NCI-H2107 treated with DMSO at 0.1 percent for 48 hours (cell line): ENCODE measurements around the gene PSME3IP1.
A peak's percentile ranks its signal among the peaks of the same experiment; 100 is the strongest.
"Not testable (repeated sequence)": the region's sequence is repeated elsewhere in the genome, so short reads cannot be mapped to it uniquely, and the experiment has no call there.

Source experiments
- DNase-seq: peaks from one replicate; lab custom pipeline; 2025; ENCODE audit not compliant: unreplicated experiment; lab: John Stamatoyannopoulos, UW

Gene PSME3IP1

DNA sequence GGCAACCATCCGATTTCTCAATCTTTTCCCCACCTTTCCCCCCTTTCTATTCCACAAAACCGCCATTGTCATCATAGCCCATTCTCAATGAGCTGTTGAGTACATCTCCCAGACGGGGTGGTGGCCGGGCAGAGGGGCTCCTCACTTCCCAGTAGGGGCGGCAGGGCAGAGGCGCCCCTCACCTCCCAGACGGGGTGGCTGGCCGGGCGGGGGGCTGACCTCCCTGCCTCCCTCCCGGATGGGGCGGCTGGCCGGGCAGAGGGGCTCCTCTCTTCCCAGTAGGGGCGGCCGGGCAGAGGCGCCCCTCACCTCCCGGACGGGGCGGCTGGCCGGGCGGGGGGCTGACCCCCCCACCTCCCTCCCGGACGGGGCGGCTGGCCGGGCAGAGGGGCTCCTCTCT lies 14.5 kb upstream of the PSME3IP1 start:
- DNase-seq = not testable (repeated sequence)

DNA sequence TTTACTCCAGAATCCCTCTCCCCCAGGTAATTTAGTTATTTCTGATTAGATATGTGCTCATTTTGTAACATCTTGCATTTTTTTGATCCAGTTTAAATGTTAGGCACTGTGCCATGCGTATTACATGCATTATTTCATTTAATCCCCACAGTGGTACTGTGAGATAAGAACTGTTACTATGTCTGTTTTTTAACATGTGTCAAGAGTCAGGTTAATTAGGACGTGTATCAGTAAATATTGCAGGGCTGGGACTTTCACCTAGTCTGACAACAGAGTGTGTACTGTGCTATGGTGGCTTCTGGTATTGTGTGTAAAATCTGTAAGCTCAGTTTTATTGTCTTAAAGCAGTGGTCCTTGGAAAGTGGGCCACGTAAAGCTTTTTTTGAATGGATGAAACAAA lies 10.9 kb upstream of the PSME3IP1 start:
- DNase-seq = no peak

DNA sequence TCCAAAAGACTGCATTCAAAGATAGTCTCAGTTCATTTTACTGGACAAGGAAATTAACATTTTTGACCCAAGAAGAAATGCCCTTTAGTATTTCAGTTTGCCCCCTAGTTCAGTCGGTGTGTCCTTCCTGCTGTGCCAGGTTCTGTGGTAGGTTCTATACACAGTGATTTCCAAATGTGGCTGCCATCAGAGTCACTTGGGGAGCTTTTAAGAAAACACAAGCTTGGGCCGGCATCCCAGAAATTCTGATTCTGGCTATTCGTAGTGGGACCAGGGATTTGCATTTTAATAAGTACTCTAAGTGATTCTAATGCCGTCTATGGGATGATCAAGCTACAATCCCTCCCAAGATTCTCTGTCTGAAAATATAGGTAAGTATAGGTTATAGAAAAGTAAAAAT lies 10.4 kb upstream of the PSME3IP1 start:
- DNase-seq = no peak

DNA sequence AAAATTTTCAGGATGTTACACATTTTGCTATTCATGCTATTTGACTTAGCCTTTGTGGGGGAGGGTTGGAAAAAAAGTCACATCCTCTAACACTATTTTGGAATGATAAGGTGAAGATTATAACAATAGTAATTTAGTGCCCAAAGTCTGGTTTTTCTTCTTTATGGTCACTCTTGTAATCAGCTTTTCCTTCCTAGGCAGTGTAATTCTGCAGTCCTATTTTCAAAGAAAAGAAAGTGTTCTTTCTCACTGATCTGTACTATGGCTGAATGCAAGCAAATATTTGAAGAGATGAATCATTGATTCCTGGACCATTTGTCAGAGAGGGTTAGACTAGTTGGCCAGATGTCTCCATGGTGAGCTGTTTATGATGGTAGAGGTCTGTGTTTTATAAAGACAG lies 8.7 kb upstream of the PSME3IP1 start:
- DNase-seq = no peak

DNA sequence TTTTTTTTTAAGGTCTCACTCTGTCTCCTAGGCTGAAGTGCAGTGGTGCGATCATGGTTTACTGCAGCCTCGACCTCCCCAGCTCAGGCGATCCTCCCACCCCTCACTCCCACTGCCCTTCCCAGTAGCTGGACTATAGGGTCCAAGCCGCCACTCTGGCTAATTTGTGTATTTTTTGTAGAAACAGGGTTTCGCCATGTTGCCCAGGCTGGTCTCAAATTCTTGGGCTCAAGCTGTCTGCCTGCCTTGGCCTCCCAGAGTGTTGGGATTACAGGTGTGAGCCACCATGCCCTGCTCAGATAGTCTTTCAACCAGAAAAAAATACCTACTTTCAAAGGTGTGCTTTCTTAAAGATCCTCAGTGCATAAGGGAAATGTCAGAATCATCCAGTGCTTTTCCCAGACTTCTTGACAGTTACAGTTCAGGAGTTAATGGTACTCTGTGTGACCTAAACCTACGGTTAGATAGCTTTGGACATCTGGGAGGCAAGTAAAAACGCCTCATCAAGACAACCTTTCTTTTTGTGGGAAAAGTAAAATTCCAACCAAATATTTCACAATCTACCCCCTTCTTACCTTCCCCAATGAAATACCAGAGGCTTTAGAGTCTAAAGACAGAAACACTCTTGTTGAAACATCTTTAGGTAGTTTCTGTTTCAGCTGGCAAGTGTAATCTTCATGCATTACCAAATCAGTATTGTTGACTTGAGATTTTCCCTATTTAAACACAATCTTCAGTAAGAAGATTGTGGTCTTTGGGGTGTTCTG lies 7.1 kb upstream of the PSME3IP1 start:
- DNase-seq = no peak

DNA sequence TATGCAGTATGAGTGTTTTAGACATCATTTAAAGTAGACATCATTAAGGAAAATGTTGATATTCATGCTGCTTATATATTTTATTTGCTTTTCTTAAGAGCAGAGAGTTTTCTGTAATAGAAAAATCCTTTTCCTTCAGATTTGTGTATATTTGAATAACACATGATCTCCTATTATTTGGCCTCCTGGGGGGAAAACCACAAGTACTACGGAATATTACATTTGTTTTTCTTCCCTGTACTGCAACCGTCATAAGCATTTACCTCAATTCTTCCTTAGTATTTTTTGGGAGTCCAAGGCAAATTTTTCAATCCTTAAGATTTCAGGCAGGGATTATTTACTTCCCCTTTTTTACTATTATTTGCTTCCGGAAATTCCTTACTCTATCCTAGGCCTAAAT lies 6.3 kb upstream of the PSME3IP1 start:
- DNase-seq = no peak

DNA sequence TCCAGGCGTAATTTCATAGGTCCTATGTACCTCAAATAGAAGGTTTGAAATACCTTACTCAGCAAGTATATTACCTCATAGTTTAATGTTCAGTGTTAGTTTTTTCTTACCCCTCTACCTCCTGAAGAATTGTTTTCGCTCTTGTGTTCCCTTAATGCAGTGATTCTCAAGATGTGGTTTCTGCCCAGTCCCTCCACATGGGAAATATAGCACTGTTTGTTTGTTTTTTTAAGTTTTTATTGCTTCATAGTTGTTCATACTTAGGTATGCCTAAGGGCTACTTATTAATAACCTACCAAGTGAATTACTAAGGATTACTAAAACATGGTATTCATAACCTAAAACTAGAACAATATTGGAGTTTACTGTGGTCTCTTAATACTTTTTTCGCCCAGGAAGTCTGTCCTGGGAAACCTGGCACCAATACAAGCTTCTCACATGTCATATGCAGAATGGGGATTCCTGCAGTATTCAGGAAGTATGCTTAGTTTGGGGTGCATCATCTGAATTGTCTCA lies 5.3 kb upstream of the PSME3IP1 start:
- DNase-seq = no peak

DNA sequence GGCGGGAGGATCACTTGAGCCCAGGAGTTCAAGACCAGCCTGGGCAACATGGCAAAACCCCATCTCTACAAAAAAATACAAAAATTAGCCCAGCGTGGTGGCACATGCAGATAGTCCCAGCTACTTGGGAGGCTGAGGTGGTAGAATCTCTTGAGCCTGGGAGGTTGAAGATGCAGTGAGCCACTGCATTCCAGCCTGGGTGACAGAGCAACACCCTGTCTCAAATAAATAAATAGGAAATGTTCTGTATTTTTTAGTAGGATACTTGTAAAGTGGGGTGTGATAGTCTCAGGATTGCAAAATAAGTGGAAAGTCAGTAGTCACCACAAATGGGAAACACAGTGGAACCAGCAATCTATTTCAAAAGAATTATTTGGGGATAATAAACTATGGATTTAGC lies 4.3 kb upstream of the PSME3IP1 start:
- DNase-seq = no peak

DNA sequence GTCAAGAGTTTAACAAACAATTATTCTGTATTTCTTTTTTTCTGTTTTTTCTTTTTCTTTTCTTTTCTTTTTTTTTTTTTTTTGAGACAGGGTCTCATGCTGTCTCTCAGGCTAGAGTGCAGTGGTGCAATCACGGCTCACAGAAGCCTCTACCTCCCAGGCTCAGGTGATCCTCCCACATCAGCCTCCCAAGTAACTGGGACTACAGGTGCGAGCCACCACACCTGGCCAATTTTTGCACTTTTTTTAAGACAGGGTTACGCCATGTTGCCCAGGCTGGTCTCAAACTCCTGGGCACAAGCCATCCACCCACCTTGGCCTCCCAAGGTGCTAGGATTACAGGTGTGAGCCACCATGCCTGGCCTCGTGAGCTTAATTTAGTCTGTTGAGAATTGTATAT lies 3.7 kb upstream of the PSME3IP1 start:
- DNase-seq = not testable (repeated sequence)

DNA sequence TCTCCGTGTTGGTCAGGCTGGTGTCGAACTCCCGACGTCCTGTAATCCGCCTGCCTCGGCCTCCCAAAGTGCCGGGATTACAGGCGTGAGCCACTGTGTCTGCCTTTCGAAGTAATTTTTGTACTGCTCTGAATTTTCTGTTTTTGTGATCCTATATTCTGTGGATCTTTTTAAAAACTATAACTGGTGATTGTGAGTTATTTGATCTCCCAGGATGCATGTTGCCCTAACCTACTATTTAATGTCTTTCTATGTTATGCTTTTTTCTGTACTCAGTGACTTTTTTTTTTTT lies 2.8 kb upstream of the PSME3IP1 start:
- no peak for DNase-seq

DNA sequence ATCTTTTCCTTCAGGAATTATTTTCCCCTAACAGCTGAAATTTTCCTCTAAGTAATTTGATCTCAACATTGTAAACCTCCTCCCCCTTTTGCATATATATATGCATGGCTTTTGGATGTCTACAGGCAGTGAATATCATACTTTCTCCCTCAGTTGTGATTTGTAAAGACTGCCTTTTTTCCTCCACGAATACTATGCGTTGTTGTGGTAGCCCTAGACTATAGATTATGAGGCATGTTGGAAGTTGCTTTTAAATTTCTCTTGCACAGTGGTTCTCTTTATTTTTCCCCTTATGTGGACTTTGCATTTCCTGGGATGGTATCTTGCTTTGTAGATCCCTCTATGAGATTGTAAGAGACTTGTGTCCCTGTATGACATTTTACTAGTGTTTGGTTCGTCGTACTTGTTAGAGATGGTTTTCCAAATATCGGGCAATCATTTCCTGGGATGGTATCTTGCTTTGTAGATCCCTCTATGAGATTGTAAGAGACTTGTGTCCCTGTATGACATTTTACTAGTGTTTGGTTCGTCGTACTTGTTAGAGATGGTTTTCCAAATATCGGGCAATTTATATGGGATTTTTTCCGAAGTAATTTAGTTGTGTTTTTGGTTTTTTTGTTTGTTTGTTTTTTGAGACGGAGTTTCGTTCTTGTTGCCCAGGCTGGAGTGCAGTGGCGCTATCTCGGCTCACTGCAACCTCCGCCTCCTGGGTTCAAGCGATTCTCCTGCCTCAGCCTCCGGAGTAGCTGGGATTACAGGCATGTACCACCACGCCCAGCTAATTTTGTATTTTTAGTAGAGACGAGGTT lies 2.3 kb upstream of the PSME3IP1 start:
- not testable (repeated sequence) for DNase-seq

DNA sequence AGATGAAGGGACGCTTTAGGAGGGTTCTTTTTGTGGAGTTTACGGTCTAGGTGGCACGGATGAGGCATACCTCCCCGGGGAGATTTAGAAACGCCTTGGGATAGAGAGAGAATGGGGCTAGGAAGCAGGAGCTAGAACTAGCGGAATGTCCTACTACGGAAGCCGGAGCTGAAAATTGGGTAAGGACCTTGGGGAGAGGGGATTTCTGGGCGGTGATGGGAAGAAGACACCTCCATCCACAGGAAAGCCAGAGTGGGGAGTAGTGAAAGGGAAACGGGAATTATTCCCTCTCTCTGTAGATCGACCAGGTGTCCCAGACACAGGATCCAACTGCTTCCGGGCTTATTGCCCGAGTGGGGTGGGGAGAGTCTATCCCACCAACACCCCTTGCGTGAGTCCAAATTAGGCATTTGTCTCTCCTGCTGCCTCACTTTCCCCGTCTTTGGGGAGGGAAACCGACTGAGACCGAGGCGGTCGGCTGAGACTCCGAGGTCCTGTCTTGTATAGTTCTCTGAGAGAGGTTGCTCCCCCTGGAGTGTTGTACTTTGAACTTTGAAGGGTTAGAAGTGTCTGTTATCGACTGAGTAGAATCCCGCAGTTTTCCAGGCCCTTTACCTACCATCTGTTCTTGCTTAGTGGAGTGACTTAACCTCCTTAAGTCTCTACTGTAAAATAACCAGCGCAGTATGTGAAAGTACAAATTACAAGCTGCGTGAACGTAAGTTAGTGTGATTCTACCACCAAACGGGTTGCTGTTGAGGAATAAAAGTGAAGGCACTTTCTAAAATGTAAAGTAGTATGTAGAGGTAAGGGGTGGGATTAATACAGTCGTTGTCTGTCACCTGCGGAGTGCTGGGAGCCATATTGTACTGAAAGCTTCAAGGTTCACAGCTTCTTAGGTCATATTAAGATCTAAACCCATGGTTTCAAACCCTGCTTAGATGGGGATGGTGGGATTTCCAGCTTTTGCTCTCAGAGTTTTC lies 1.3 kb upstream of the PSME3IP1 start:
- peak; percentile 20 for DNase-seq

DNA sequence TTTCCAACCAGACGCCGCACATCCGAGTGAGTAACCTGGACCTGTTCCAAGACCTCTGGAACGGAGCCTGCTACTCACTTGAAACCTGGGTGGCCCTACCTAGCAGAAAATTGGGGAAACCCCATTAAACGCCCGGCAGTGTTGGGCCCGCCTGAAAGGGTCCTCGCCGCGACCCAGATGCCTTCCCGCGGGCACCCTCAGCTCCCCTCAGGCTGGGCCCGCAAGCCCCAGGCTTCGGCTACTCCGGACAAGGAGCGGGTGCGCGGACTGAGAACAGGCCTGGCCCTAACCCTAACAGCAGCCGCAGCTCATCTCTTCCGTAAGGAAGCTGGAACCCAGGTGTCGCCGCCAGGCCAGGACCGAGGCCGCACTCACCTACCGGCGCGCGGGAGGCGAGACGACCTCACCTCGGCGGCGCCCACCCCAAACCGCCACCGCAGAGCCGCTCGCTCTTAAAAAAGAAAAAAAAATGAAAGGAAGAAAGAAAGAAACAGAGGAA lies 344 bp downstream of the PSME3IP1 start:
- no peak for DNase-seq

DNA sequence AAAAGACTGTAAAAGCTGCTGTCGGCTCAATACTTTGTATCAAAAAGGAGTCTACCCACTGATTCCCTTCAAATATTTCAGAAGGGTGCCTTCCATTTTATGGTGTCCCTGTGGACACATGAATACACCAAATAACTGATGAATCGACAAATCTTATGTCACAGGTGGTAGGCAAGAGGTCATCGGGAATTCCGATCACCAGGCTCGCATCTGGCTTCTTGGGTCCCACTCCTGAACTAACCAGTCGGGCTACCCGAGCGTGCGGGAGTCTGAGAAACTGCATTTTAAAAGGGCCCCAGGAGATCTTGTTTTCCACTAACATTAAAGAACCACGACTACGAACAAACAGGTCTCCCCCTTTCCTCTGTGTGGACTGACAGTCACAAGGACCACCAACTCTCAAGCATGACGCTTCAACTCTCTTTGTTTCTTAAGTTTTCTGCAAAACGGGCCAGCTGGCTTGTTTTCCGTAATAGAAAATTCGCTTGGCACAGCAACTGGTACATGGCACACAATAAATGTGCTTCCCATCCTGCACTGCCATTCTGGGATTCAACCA lies 873 bp downstream of the PSME3IP1 start:
- DNase-seq = no peak

DNA sequence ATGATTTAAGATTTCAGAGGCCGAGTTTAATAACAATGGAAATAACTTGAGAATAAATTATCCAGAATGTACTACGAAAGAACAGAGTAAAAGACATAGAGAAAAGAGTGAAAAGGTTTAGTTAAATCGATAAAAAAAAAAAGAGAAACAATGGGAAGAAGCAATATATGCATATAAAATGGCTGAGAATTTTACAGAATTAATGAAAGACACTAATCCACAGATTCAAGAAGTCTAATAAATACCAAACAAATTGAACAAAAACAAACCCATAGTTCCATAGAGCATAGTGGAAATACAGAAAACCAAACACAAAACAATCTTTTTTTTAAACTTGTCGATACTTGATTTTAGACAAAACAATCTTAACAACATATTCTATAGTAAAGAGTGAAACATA lies 1.7 kb downstream of the PSME3IP1 start:
- DNase-seq = no peak

DNA sequence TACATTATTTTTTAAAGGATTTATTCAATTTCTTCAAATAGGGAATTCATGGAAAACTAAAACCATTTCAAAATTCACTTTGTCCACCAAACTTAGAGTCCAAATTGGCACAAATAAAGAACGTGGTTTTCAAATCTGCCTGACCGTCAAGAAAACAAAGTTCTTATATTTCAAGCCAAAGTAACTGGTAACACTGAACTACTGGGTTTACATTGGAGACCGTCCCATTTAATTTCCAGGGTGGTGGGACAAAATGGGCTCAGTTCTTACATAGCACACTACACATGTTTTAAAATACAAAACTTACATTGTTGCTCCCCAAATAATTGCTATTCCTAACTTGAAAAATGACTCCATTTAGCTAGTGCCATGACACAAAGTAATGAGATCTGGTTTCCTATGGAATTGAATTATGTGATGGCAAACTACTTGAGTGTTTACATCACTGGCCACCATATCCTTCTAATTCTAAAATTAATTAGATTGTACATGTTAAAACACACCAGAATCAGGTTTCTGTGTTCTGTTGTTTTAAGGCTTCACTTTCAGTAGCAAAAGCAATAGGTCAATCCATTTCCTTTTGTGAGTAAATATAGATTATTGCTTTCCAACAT lies 6.5 kb downstream of the PSME3IP1 start:
- DNase-seq = no peak

DNA sequence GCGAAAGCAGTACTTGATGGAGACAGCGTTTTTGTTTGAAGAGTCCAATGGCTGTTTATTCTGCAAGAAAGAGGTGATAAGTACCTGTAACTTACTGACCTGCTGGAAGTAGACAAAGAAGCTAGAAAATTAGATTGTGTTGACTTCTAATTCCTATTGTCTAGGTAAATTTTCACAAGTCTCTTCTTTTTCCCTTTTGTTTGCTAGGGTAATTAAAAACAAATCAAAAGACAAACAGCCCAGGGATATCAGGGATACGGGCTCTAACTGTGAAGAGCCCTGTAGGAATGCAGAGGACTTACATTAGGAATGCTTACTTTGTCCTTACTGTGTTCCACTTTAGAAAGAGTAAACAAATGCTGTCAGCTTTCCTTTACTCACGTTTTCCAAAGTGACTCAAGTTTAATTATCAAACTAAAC lies 7.0 kb downstream of the PSME3IP1 start:
- DNase-seq = no peak

DNA sequence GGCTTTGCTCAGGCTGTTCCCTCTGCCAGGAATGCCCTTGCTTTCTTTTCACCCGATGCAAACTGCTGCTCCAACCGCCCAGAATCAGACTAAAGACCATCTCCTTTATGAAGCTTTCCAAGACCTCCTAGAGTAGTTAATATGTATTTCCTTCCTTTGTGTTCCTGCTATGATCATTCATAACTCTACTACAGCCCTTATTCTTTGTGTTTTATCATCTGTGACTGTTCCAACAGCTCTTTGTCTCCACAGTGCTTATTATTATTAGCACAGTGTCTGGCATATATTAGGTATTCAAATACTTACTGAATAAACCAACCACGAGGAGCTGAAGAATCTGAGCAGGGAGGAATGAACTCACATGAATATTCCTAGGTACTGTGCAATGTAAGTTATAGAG lies 7.6 kb downstream of the PSME3IP1 start:
- DNase-seq = no peak

DNA sequence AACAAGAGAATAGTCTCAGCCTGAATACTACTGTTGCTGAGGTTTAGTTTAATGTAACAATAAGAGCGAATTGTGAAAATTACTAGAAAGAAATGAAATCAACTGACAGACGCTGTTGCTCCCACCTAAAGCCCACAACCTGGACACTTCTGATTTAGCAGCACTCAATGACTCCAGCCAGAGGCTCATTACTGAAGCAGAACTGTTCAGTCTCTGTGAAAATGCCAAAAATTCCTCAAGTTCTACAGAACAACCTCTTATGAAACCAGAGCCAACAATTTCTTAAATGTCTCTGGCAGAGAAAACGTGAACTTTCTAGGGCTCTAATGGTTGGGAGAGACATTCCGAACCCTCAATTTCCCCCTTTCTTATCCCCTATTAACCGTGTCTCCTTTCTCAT lies 9.9 kb downstream of the PSME3IP1 start:
- no peak for DNase-seq

DNA sequence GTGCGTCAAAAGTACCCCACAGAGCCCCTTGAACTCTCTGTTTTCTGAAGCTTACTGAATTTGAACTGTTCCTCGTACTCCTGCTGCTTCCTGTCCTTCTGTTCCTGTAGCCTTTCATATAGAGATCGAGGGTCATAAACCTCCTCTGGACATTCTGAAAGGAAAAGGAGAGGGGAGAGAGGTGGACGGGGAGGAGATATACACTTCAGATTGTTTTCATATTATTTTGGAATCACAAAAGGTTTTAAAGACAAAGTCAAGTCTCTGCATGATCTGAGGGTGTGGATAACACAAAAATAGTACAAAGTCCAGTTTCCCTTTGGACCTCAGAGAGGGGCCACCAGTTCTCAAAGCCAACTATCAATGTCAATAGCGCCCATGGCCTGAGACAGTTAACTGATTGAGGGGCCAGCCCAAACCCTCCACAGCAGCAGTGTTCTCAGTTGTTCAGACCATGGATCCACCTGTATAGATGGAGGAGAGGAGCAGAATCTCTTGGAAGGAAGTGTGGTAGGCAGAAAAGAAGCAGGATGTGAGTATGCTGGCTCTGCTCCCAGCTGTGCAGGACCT lies 13.0 kb downstream of the PSME3IP1 start:
- no peak for DNase-seq
